Transverse colon (tissue), 4 donors: ENCODE results near the gene MMP27. TPM values are rescaled to one million over a fixed set of nuclear protein-coding genes. Genes with fewer than 3 reads are reported as not detected.

Experiments used
- DNase-seq: peaks from one replicate; pipeline ENCODE4 v3.0.0-alpha.2; 2019
- H3K27ac ChIP-seq, 4 donors: fragments of 200-600 bp; sonication (generic); 2 replicates each; pipeline ENCODE4 v1.5.1; 2016 to 2018; ENCODE audit warnings: inconsistent platforms in 4 of 4
- H3K27me3 ChIP-seq: fragments of 200-600 bp; sonication (generic); 2 replicates; pipeline ENCODE4 v1.5.1; 2017; ENCODE audit warnings: inconsistent platforms
- H3K36me3 ChIP-seq, 4 donors: fragments of 200-600 bp; sonication (generic); 2 replicates each; pipeline ENCODE4 v1.5.1; 2017 to 2019; ENCODE audit warnings: inconsistent platforms in 4 of 4
- H3K4me1 ChIP-seq, 4 donors: fragments of 200-600 bp; sonication (generic); 2 replicates each; pipeline ENCODE4 v1.5.1; 2017 to 2020; ENCODE audit warnings: inconsistent platforms in 4 of 4
- H3K4me3 ChIP-seq, 4 donors: fragments of 200-600 bp; sonication (generic); 1 replicate in 1 of 4; 2 replicates in 3 of 4; pipeline versions ENCODE4 v1.5.1 to v1.6.1; 2017 to 2019; ENCODE audit warnings: inconsistent platforms in 4 of 4
- H3K9me3 ChIP-seq, 2 donors: fragments of 200-600 bp; sonication (generic); 2 replicates each; pipeline ENCODE4 v1.5.1; 2017 to 2019; ENCODE audit warnings: inconsistent platforms in 2 of 2
- EP300 ChIP-seq: sonication (generic); formaldehyde crosslinking; IDR thresholded peaks from one replicate; pipeline ENCODE4 v1.6.1; 2017; ENCODE audit warnings: antibody characterized with exemption, low read depth
- POLR2A ChIP-seq: fragments of 450-650 bp; IDR thresholded peaks from one replicate; pipeline ENCODE4 v1.6.1; 2016; ENCODE audit warnings: antibody characterized with exemption, mild to moderate bottlenecking, moderate library complexity
- POLR2AphosphoS5 ChIP-seq, 3 donors: sonication (generic); formaldehyde crosslinking; IDR thresholded peaks; one replicate each; pipeline ENCODE4 v1.6.1; 2016; ENCODE audit warnings: antibody characterized with exemption in 3 of 3
- WGBS, 2 donors: methylation state at CpG; one replicate each; pipeline ENCODE4 v1.1.5; 2018; ENCODE audit warnings: low coverage in 1 of 2; 5-methylcytosine and 5-hydroxymethylcytosine counted together
- in situ Hi-C, 4 donors: fragments of 200-750 bp; cut with MboI; loops; one replicate each; pipeline versions ENCODE4 v1.15.0 to v1.15.1; 2017; ENCODE audit warnings: low sequenced_read_pairs in 3 of 4, low pct_ligation_motif_present in 1 of 4, low pct_unique_long_range_greater_than_20kb in 1 of 4
- intact Hi-C: fragments of 100-400 bp; cut with DNase I; formaldehyde crosslinking; loops from one replicate; pipeline ENCODE4 v1.15.1; 2023; ENCODE audit warnings: low total_unique reads
- total RNA-seq, 4 donors: library from RNA; depleted of rRNA; stranded (reverse); fragments of >200 nt; gene quantifications; one replicate each; pipeline ENCODE4 v1.1.0, GENCODE V29; 2016
- TF ChIP-seq, protein P1 (sequence below), 5 experiments: fragments of 200-600 bp in 3 of 5; fragments of 450-650 bp in 2 of 5; sonication (generic) in 3 of 5; IDR thresholded peaks; 1 replicate in 2 of 5; 2 replicates in 3 of 5; pipeline ENCODE4 v1.5.1; 2016 to 2017; ENCODE audit warnings: antibody characterized with exemption in 5 of 5, inconsistent platforms in 3 of 5, mild to moderate bottlenecking in 2 of 5, moderate library complexity in 1 of 5

Gene MMP27
- total RNA-seq, 4 donors from 2014 or later, result 0.27 TPM; not detected in 3

GRCh38 chr11:102708654-102709053, 3.1 kb upstream of the MMP27 start:
- H3K27ac ChIP-seq, result no peak overlapping the region
- H3K27me3 ChIP-seq, result no peaks in the 10 kb centered on the region
- intact Hi-C loops (no loop called here), in situ Hi-C loops (no loop called here)
- DNase-seq, result no peak
- 58 to 78% methylated on average over 4 of the region's 4 CpGs for WGBS, 2 donors
- H3K4me3 ChIP-seq, result no peak overlapping the region
- H3K4me1 ChIP-seq, result no peaks in the 10 kb centered on the region
- no peaks in the 10 kb centered on the region for H3K36me3 ChIP-seq
- H3K9me3 ChIP-seq, result no peaks in the 10 kb centered on the region
- no peak for TF ChIP-seq POLR2AphosphoS5 (IDR thresholded peaks at IDR 0.05)
- no peak for TF ChIP-seq EP300
- TF ChIP-seq, protein P1, sequence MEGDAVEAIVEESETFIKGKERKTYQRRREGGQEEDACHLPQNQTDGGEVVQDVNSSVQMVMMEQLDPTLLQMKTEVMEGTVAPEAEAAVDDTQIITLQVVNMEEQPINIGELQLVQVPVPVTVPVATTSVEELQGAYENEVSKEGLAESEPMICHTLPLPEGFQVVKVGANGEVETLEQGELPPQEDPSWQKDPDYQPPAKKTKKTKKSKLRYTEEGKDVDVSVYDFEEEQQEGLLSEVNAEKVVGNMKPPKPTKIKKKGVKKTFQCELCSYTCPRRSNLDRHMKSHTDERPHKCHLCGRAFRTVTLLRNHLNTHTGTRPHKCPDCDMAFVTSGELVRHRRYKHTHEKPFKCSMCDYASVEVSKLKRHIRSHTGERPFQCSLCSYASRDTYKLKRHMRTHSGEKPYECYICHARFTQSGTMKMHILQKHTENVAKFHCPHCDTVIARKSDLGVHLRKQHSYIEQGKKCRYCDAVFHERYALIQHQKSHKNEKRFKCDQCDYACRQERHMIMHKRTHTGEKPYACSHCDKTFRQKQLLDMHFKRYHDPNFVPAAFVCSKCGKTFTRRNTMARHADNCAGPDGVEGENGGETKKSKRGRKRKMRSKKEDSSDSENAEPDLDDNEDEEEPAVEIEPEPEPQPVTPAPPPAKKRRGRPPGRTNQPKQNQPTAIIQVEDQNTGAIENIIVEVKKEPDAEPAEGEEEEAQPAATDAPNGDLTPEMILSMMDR (IDR thresholded peaks at IDR 0.05), result no peak
- no peak for TF ChIP-seq POLR2A

DNA sequence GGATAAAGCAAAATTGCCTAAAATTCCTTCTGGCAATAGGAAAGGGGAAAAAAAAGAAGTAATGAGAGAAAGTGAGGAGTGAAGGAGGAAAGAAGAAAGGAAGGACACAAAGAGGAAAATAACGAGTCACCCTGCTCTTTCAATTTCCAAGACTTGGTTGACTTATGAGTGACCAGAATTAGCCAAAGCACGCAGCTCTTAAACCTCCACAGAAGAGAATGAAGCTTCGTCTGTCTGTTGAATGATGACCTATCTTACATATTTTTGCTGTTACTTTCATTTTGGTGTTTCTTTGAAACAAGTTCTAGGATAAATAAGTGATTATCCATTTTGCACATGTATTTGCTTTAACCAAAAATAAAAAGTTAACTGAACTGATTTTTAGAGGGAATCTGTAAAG, 728 bp downstream of the MMP27 start:
- no peak for DNase-seq
- H3K27ac ChIP-seq, result no peak overlapping the region
- 48 to 69% methylated on average over 3 of the region's 3 CpGs for WGBS, 2 donors
- intact Hi-C loops (no loop called here), in situ Hi-C loops (no loop called here)
- H3K4me3 ChIP-seq, result no peak overlapping the region
- H3K4me1 ChIP-seq, result no peaks in the 10 kb centered on the region
- TF ChIP-seq EP300, result no peak
- no peak for TF ChIP-seq POLR2A
- TF ChIP-seq, protein P1 (IDR thresholded peaks at IDR 0.05), result no peak
- no peak for TF ChIP-seq POLR2AphosphoS5 (IDR thresholded peaks at IDR 0.05)
- H3K36me3 ChIP-seq, result no peaks in the 10 kb centered on the region
- H3K9me3 ChIP-seq, result no peaks in the 10 kb centered on the region
- no peaks in the 10 kb centered on the region for H3K27me3 ChIP-seq

- no peaks in the 10 kb centered on the region for H3K9me3 ChIP-seq
- H3K36me3 ChIP-seq, result no peaks in the 10 kb centered on the region
- H3K4me3 ChIP-seq, result no peak overlapping the region
- TF ChIP-seq, protein P1 (IDR thresholded peaks at IDR 0.05), result no peak
- TF ChIP-seq POLR2AphosphoS5 (IDR thresholded peaks at IDR 0.05) (no peak), EP300 (no peak), POLR2A (no peak)
- H3K4me1 ChIP-seq, result no peaks in the 10 kb centered on the region
- DNase-seq, result no peak
- intact Hi-C loops, result no loop called here
- WGBS, 2 donors, result 67 to 73% methylated on average over 1 to 3 of the region's 3 CpGs
- H3K27me3 ChIP-seq, result no peaks in the 10 kb centered on the region
- no peak overlapping the region for H3K27ac ChIP-seq
- in situ Hi-C loops, result no loop called here
Observed at GRCh38 chr11:102703826-102704493, 1.6 kb downstream of the MMP27 start.

GRCh38 chr11:102695201-102695600, 10.4 kb downstream of the MMP27 start:
- H3K4me3 ChIP-seq, result no peak overlapping the region
- no peak for DNase-seq
- 76 to 79% methylated on average over 3 of the region's 3 CpGs for WGBS, 2 donors
- H3K27ac ChIP-seq, result no peak overlapping the region
- intact Hi-C loops (no loop called here), in situ Hi-C loops (loop anchor here in 1 of 4 donors (25.0 kb wide), 1 partner anchor 608 kb away; no protein-coding TSS in a partner anchor)
- TF ChIP-seq EP300 (no peak), POLR2A (no peak), POLR2AphosphoS5 (IDR thresholded peaks at IDR 0.05) (no peak)
- TF ChIP-seq, protein P1 (IDR thresholded peaks at IDR 0.05), result no peak
- no peaks in the 10 kb centered on the region for H3K36me3 ChIP-seq
- no peaks in the 10 kb centered on the region for H3K9me3 ChIP-seq
- no peaks in the 10 kb centered on the region for H3K4me1 ChIP-seq
- no peaks in the 10 kb centered on the region for H3K27me3 ChIP-seq
